Heart right ventricle (tissue), 16 donors: ENCODE data around the gene RBM28. TPM values are rescaled to one million over a fixed set of nuclear protein-coding genes. Genes with fewer than 3 reads are reported as not detected.
A peak's percentile ranks its signal among the peaks of the same experiment; 100 is the strongest.

Experiments
- ATAC-seq, 8 donors: fragments of 200-7000 bp; cut with Tn5 transposase; one replicate each; pipeline ENCODE4 v1.9.1; 2020; ENCODE audit warnings: mild to moderate bottlenecking in 8 of 8, moderate library complexity in 8 of 8, moderate number of reproducible peaks in 1 of 8
- DNase-seq, 2 donors: peaks; one replicate each; pipeline ENCODE4 v3.0.0-alpha.2; 2020
- H3K27ac ChIP-seq, 10 donors: fragments of 200-600 bp; sonication (generic) in 2 of 10; one replicate each; pipeline versions ENCODE4 v1.5.0 to v1.8.0; 2020 to 2022; ENCODE audit warnings: mild to moderate bottlenecking in 3 of 10
- H3K27me3 ChIP-seq, 7 donors: fragments of 200-600 bp; one replicate each; pipeline ENCODE4 v1.8.0; 2021 to 2022; ENCODE audit warnings: mild to moderate bottlenecking in 2 of 7
- H3K36me3 ChIP-seq, 9 donors: fragments of 200-600 bp; sonication (generic) in 1 of 9; one replicate each; pipeline versions ENCODE4 v1.5.0 to v1.8.0; 2020 to 2022; ENCODE audit warnings: mild to moderate bottlenecking in 2 of 9
- H3K4me1 ChIP-seq, 9 donors: fragments of 200-600 bp; sonication (generic) in 1 of 9; one replicate each; pipeline versions ENCODE4 v1.5.0 to v1.8.0; 2020 to 2022; ENCODE audit warnings: mild to moderate bottlenecking in 4 of 9
- H3K4me3 ChIP-seq, 10 donors: fragments of 200-600 bp; sonication (generic) in 2 of 10; one replicate each; pipeline versions ENCODE4 v1.5.0 to v1.8.0; 2020 to 2022; ENCODE audit warnings: mild to moderate bottlenecking in 7 of 10, moderate library complexity in 2 of 10
- H3K9me3 ChIP-seq, 11 donors: fragments of 200-600 bp in 10 of 11; sonication (generic) in 2 of 11; one replicate each; pipeline versions ENCODE4 v1.5.0 to v1.8.0; 2013 to 2022; ENCODE audit warnings: mild to moderate bottlenecking in 2 of 11, control low read depth in 1 of 11, moderate library complexity in 1 of 11
- WGBS, 2 donors: extraction: QIAGEN DNeasy Blood & Tissue Kit; methylation state at CpG; one replicate each; pipeline ENCODE4 v1.1.7; 2013; ENCODE audit warnings: inconsistent platforms in 1 of 2; 5-methylcytosine and 5-hydroxymethylcytosine counted together
- intact Hi-C, 10 donors: fragments of 100-400 bp; cut with DNase I; formaldehyde crosslinking; loops; one replicate each; pipeline versions ENCODE4 v1.11.1 to v1.14.2; 2022
- polyA plus RNA-seq, 2 donors: library from polyadenylated mRNA; stranded (reverse); fragments of 200-250 nt; gene quantifications; one replicate each; pipeline ENCODE4 v1.2.3, GENCODE V29; 2013
- total RNA-seq, 10 donors: library from RNA; stranded (reverse); fragmentation: NEBNext Ultra II Directional in 3 of 10; extraction: Animal tissue kit (Norgen Biotek cat#: 25700) in 3 of 10; gene quantifications; one replicate each; pipeline versions ENCODE4 v1.2.1 to v1.2.4, GENCODE V29; 2021 to 2023
- TF ChIP-seq, protein P1 (sequence below), 9 donors: fragments of 200-600 bp; sonication (generic) in 2 of 9; IDR thresholded peaks; one replicate each; pipeline versions ENCODE4 v1.5.0 to v1.8.0; 2021 to 2022; ENCODE audit warnings: antibody characterized with exemption in 9 of 9, mild to moderate bottlenecking in 5 of 9, moderate library complexity in 1 of 9
- donor health status: Arrhythmogenic right ventricular cardiomyopathy.
- donor health status: ischemic (EF 13 %, LVEDD 7.1; RV severe dilation, severe dysfunction).
- donor health status: healthy with polysubstance abuse.
- donor health status: DM: no; HTN: yes; CAD: no.
- donor health status: DM: no; HTN: no; CAD: no.
- donor health status: ischemic (EF 25% LVEDD 6.9; RV normal size, moderate dysfunction).
- donor health status: ischemic (EF 25% LVEDD 5.7; RV mildly dilated, moderate dysfunction).
- donor health status: healthy.
- donor health status: DM: yes; HTN: yes; CAD: no.
- donor health status: Ischemic cardiomyopathy.
- donor health status: ischemic (EF 35%, LVEDD 5.7; RV mildly dilated, moderate dysfunction).
- donor health status: nonischemic (EF 11% LVEDD 7.7; RV severe dilation, severe dysfunction).
- donor health status: DM: yes; HTN: yes; CAD: no.
- donor health status: PGD.
- donor health status: ischemic (EF 29% LVEDD 5.4; RV normal size, mild dysfunction).
- donor health status: nonischemic (EF 23%, LVEDD 6.1; RV moderate dilation, normal function).

RBM28 gene
- total and polyA plus RNA-seq, 12 donors: 16.6 to 96.9 (median 28.3) TPM

DNA sequence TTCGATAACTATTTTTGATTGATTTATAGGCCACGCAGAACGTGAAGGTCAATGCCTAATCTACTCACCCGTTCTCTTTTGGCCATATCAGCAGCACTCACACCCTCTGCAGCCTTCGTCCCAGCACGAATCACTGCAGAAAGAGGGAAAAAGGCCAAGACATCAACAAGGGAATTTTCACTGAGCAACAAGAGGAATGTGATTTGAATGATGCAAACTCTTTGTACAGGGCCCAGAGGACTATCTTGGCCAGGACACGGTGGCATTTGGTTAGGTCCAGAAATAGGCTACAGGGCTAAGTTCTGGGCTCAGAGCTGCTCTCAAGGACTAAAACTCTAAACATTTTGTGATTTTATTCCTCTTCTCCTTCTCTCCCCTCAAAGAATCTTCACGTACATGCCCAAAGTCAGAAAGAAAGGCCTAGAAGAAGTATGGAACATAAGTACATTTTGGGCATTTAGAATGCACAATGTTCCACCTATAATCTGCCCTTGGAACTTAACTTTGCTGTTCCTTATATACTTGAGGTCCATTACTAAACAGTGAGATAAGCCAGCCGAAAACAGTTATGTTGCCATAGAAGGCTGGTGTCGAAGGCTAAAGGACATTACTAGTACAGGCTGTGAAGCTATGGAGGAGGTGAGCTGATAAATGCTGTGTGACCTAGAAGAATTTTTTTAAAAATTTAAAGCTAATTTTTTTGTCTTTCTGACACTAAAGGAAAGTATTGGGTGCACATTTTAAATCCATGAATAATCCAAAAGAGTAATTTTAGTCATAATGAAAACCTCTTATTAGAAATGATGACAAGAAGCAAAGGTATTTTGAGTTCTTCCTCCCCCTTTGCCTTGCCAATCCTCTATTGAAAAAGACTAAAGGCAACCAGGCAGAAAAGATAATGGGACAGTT lies 20.0 kb downstream of the RBM28 start:
- Histone ChIP-seq H3K9me3 (no peaks in the 10 kb centered on the region), H3K36me3 (peaks cover 0 to 99% (median 57%) of the 10 kb centered on the region in 9 donors), H3K27ac (peak overlapping the region; percentile 15 to 86 (median 78)), H3K27me3 (no peaks in the 10 kb centered on the region), H3K4me1 (peaks cover 0 to 31% (median 10%) of the 10 kb centered on the region in 9 donors), H3K4me3 (no peak overlapping the region)
- peak in 1 of 2 donors; percentile 29 for DNase-seq
- TF ChIP-seq, protein P1, sequence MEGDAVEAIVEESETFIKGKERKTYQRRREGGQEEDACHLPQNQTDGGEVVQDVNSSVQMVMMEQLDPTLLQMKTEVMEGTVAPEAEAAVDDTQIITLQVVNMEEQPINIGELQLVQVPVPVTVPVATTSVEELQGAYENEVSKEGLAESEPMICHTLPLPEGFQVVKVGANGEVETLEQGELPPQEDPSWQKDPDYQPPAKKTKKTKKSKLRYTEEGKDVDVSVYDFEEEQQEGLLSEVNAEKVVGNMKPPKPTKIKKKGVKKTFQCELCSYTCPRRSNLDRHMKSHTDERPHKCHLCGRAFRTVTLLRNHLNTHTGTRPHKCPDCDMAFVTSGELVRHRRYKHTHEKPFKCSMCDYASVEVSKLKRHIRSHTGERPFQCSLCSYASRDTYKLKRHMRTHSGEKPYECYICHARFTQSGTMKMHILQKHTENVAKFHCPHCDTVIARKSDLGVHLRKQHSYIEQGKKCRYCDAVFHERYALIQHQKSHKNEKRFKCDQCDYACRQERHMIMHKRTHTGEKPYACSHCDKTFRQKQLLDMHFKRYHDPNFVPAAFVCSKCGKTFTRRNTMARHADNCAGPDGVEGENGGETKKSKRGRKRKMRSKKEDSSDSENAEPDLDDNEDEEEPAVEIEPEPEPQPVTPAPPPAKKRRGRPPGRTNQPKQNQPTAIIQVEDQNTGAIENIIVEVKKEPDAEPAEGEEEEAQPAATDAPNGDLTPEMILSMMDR (IDR thresholded peaks at IDR 0.05): no peak
- intact Hi-C loops: loop anchor here in 1 of 10 donors (5.0 kb wide), 1 partner anchor 616 kb away; no protein-coding TSS in a partner anchor
- peak; percentile 63 to 92 (median 84) for ATAC-seq
- WGBS, 2 donors: 54 to 58% methylated on average over 10 of the region's 10 CpGs

DNA sequence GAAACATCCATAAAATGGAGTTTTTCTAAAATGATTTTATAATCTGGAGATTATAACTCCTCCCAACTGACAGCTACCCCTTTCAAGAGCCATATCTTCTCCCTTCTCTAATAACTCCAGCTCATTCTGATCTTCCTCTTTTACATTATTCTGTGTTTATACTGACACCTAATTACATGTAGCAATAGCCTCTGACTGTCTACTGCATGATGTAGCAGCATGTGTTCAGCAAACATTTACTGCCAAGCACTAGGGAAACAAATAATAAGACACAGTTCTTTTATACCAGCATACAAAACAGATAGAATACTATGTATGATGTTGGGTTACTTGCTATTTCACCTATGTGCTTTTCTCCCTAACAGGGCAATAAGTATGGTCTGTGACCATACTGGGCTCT lies 20.7 kb downstream of the RBM28 start:
- Histone ChIP-seq H3K27ac (peak overlapping the region; percentile 1 to 86 (median 78)), H3K9me3 (no peaks in the 10 kb centered on the region), H3K4me3 (no peak overlapping the region), H3K36me3 (peaks cover 0 to 99% (median 59%) of the 10 kb centered on the region in 9 donors), H3K27me3 (no peaks in the 10 kb centered on the region), H3K4me1 (peaks cover 0 to 31% (median 10%) of the 10 kb centered on the region in 9 donors)
- intact Hi-C loops: loop anchor here in 1 of 10 donors (5.0 kb wide), 1 partner anchor 616 kb away; no protein-coding TSS in a partner anchor
- TF ChIP-seq, protein P1 (IDR thresholded peaks at IDR 0.05): no peak
- peak in 7 of 8 donors; percentile 7 to 53 (median 36) for ATAC-seq
- DNase-seq: no peak

DNA sequence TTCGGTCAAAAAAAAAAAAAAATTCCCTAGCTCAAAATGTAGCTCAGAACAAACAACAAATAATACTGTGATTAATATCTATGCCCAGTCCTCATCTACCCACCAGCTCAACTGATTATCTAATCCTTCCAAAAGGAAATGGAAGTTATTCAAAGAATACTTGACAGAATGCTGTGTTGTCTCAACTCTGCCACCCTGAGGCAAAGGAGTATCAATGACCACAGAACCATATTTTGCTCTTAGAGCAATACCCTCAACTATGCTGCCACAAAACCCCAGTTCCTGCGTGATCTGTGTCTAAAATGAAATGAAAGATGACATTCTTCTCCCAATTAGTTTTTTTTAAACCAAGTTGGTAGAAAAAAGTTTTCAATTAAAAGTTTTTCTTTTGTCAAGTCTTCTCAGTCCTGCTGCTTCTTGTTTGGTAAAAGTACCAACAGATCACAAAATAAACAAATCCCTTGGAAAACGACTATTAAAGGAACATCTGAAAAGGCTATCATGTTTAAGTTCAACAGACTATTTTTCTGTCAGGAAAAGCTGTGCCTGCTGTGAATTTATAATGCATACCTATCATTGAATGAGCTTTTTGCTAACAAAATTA lies 21.6 kb downstream of the RBM28 start:
- H3K27me3 ChIP-seq: no peaks in the 10 kb centered on the region
- TF ChIP-seq, protein P1 (IDR thresholded peaks at IDR 0.05): peak in 6 of 9 donors; percentile 25 to 52 (median 44)
- peaks cover 0 to 31% (median 10%) of the 10 kb centered on the region in 9 donors for H3K4me1 ChIP-seq
- intact Hi-C loops: loop anchor here in 1 of 10 donors (5.0 kb wide), 1 partner anchor 615 kb away; no protein-coding TSS in a partner anchor
- peak in 6 of 8 donors; percentile 24 to 68 (median 36) for ATAC-seq
- WGBS, 2 donors: 74 to 80% methylated on average over 3 of the region's 3 CpGs
- H3K27ac ChIP-seq: peak overlapping the region in 9 of 10 donors; percentile 1 to 86 (median 75)
- H3K36me3 ChIP-seq: peaks cover 0 to 99% (median 62%) of the 10 kb centered on the region in 9 donors
- no peak for DNase-seq
- H3K4me3 ChIP-seq: no peak overlapping the region
- H3K9me3 ChIP-seq: no peaks in the 10 kb centered on the region

DNA sequence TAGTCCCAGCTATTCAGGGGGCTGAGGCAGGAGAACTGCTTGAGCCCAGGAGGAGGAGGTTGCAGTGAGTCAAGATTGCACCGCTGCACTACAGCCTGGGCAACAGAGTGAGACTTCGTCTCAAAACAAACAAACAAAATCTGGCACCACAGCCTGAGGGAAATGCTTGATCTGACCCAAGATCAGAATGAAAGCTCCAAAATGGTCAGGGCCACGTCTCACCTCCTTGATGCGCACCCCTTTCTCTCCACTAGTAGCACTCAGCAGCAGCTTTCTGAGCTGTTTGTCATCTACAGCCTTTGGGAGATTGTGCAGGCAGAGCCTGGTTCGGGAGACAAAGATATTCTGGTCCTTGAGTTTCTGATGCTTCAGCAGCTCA lies 22.7 kb downstream of the RBM28 start:
- Histone ChIP-seq H3K9me3 (no peaks in the 10 kb centered on the region), H3K4me3 (no peak overlapping the region), H3K27me3 (no peaks in the 10 kb centered on the region), H3K4me1 (peaks cover 0 to 31% (median 10%) of the 10 kb centered on the region in 9 donors), H3K27ac (peak overlapping the region in 1 of 10 donors; percentile 11), H3K36me3 (peaks cover 0 to 100% (median 65%) of the 10 kb centered on the region in 9 donors)
- 86 to 89% methylated on average over 5 of the region's 5 CpGs for WGBS, 2 donors
- DNase-seq (no peak), ATAC-seq (no peak)
- TF ChIP-seq, protein P1 (IDR thresholded peaks at IDR 0.05): no peak
- intact Hi-C loops: loop anchor here in 1 of 10 donors (5.0 kb wide), 1 partner anchor 614 kb away; no protein-coding TSS in a partner anchor
